AG10803 (cell line): ENCODE results near the gene DGKQ.

Experiments
- DNase-seq: peaks from one replicate; pipeline ENCODE4 v3.0.0; 2010; ENCODE audit warnings: low read depth
- H3K4me3 ChIP-seq: 2 replicates; pipeline ENCODE4 v1.5.1; 2011; ENCODE audit warnings: mild to moderate bottlenecking, low read length, control low read depth
- TF ChIP-seq, protein P1 (sequence below): conservative IDR thresholded peaks from 2 replicates; pipeline ENCODE4 v1.5.1; 2011; ENCODE audit warnings: mild to moderate bottlenecking, low read length, control low read depth, inconsistent platforms

DGKQ gene

DNA sequence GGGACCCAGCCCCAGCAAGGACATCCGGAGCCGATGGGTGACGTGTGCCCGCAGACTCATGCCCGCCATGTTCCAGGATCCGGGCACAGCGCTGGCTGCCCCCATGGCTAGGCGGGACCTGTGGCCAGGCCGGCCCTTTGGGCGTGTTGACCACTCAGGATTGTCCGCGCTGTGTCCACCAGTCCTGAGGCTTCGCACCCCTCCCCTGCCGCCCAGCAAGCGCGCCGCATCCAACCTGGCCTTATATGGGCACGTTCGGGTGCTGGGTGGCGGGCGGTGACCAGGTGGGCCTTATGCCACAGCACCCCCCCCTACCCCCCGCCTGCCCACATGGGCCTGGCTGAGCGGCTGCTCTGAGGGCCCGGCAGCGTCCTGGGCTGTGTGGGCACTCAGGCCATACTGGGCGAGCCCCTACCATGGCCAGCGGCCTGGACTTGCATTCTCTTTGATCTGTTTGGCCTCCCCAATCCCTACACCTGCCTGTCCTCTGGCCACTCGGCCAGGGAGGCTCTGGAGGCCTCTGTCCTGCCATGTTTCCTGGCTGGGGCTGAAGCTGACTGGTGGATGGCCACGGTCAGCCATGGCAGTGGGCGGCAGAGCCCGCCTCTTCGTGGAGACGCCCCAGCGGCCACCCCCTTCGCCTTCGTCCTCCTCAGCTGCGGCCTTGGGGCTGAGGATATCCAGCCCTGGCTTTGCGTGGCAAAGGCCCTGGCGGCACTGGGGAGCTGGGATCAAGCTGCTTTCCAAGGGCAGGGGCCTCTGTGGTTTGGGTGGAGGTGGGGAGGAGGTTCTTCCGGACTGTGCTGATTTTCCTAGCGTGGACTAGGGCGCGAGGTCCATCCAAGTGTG is 40.1 kb upstream of the DGKQ start:
- H3K4me3 ChIP-seq: no peak overlapping the region
- TF ChIP-seq, protein P1, sequence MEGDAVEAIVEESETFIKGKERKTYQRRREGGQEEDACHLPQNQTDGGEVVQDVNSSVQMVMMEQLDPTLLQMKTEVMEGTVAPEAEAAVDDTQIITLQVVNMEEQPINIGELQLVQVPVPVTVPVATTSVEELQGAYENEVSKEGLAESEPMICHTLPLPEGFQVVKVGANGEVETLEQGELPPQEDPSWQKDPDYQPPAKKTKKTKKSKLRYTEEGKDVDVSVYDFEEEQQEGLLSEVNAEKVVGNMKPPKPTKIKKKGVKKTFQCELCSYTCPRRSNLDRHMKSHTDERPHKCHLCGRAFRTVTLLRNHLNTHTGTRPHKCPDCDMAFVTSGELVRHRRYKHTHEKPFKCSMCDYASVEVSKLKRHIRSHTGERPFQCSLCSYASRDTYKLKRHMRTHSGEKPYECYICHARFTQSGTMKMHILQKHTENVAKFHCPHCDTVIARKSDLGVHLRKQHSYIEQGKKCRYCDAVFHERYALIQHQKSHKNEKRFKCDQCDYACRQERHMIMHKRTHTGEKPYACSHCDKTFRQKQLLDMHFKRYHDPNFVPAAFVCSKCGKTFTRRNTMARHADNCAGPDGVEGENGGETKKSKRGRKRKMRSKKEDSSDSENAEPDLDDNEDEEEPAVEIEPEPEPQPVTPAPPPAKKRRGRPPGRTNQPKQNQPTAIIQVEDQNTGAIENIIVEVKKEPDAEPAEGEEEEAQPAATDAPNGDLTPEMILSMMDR: no peak

DNA sequence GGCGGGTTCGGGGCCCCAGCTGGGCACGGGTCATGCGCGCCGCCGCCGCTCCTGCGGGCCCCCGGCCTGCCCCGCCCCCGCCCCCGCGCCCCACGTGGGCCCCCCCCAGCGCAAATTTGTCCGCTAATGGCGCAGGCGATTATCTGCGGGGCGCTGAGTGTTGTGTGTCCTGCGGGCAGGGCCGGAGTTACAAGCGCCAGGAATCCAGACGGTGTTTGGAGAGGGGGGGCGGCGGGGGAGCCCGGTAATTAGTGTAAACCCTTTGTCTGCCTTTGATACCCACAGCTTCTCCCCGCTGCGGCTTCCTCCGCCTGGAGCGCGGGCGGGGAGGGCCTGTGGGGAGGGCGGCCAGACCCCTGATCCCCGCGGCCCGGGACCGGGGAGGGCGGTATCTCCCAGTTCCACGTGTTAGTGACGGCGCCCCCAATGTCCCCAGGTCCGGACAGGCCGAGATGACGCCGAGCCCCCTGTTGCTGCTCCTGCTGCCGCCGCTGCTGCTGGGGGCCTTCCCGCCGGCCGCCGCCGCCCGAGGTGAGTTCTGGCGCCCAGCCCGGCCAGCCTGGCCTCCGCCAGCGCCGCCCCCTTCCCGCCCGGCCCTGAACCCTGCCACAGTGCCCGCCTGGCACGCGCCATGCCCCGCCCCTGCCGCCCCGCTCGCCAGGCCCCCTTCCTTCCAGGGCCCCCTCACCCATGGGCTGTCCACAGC is 38.8 kb upstream of the DGKQ start:
- H3K4me3 ChIP-seq: peak overlapping the region; percentile 62
- peak; percentile 27 for DNase-seq
- TF ChIP-seq, protein P1: no peak

More for the DNA sequence above, 40.1 kb upstream of the DGKQ start:
- DNase-seq: no peak

DNA sequence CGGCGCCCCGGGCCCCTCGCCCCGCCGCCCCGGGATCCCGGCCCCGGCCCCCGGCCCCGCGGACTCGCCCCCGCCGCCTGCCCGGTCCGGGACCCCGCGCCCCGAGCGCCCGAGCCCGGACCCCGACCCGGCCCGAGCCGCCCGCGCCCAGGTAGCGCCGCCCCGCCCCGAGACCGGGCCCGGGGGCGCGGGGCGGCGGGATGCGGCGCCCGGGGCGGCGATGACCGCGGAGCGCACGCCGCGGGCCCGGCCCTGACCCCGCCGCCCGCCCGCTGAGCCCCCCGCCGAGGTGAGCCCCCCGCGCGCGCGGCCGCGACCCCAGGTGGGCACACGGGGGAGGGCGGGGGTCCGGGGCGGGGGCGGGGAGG is 38.3 kb upstream of the DGKQ start:
- TF ChIP-seq, protein P1: no peak
- DNase-seq: no peak
- no peak overlapping the region for H3K4me3 ChIP-seq

DNA sequence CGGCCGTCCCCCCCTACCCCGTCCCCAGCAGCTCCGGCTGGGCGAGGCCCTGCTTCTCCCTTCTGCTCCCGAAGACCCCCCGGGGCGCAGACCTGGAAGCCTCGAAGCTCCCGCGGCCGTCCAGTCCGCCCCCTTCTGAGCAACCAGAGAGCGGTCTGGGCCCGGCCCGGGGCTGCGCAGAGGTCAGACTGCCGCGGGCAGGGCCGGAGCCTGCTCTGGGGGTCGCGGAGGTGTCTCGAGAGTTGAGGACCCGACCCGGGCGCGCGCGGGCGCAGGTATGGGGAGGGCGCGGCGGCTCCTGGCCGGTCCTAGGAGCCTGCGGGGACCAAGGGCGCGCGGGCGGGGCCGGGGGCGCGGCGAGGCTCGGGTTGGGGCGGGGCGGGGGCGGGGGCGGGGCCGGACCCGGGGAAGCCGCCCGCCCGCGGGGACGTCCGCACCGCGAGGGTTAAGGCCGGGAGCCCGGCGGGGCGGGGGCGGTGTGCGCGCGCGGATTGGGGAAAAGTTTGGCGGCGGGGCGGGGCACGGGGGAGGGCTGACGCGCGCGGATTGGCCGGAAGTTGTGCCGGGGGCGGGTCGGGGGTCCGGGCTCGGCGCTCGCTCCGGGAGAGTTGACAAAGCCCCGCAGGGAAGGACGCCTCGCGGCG is 37.8 kb upstream of the DGKQ start, which contains the start of gene FGFRL1:
Gene FGFRL1 (plus strand): TSS at position 605 of the 644 bp plus-strand sequence. CDS start 860 bp downstream, outside the sequence.
- peak; percentile 86 for DNase-seq
- H3K4me3 ChIP-seq: peak within 1 kb of the TSS; percentile 63
- TF ChIP-seq, protein P1: no peak

DNA sequence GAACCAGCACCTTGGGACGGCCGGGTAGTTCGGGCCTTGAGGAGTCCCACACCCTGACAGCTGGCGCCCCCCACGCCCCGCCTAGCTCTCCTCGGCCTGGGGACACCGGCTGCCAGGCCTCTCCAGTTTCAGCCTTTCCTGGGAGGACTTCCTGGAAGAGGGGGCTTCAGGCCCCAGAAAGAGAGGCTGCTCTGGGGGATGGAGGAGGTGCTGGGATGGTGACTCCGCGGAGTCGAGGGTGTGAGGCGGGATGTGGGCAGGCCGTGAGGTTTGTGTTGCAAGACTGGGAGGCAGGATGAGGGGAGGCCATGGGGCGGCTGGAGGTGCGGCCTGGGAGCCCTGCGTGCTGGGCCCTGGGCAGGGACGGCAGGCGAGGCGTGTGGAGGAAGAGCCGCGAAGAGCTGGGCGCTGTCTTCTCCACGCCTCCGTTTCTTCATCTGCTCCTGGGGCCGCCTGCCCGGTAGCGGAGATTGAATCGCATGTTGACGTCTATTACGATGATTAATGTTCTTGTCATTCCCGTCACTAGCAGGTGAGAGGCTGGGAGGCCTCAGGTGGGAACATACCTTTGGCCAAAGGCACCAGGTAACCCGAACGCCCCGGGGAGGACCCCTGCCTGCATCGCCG is 37.1 kb upstream of the DGKQ start:
- DNase-seq: peak; percentile 93
- peak overlapping the region; percentile 63 for H3K4me3 ChIP-seq
- TF ChIP-seq, protein P1: no peak

DNA sequence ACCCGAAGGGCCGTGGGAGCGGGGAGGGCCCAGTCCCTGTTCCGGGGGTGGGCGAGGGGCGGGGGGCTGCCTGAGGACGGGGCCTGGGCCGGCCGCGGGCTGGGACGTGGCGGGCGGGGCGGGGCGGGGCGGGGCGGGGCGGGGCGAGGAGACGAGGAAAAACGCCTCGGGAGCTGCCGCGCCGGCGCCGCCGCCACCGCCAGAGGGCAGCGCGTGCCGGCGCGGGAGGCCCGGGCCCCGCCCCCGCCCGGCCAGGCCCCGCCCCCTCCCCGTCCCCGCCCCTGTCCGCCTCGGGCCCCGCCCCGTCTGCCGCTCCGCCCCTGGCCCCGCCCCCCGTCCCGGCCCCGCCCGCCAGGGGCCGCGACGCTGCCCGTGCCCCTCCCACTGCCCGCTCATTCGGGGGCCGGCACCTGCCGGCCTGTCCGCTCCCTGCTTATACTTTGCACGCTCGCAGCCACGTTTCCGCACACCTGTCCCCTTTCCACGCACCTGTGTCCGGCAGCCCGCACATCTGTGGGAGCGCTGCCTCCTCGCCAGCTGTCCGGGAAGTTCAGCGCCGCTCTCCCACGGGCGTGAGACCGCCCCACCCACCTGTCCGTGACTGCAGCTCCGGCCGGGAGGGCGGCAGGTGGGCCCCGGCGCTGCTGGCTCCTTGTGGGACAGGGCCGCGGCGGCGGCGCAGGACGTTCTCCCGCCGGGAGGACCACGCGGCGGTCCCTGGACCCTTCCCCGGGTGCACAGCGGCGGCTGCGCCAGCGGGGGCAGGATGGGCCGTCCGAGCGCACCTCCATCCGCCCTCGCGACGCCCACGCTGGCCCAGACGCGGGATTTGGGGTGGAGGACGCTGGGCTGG is 36.4 kb upstream of the DGKQ start:
- H3K4me3 ChIP-seq: peak overlapping the region; percentile 74
- peak; percentile 44 for DNase-seq
- TF ChIP-seq, protein P1: peak; percentile 13; the same call in 1 of the 2 replicates
